Activated CD8-positive, alpha-beta memory T cell treated with anti-CD3 and anti-CD28 coated beads, Interleukin-2, amount 50 U/mL, for 24 hours (primary cell): ENCODE measurements around the gene EPB42.
"Not testable (repeated sequence)": the region's sequence is repeated elsewhere in the genome, so short reads cannot be mapped to it uniquely, and the experiment has no call there.

Source experiments
- DNase-seq: peaks from one replicate; pipeline ENCODE4 v3.0.0-alpha.2; 2020; ENCODE audit errors: extremely low read depth

The EPB42 gene

DNA sequence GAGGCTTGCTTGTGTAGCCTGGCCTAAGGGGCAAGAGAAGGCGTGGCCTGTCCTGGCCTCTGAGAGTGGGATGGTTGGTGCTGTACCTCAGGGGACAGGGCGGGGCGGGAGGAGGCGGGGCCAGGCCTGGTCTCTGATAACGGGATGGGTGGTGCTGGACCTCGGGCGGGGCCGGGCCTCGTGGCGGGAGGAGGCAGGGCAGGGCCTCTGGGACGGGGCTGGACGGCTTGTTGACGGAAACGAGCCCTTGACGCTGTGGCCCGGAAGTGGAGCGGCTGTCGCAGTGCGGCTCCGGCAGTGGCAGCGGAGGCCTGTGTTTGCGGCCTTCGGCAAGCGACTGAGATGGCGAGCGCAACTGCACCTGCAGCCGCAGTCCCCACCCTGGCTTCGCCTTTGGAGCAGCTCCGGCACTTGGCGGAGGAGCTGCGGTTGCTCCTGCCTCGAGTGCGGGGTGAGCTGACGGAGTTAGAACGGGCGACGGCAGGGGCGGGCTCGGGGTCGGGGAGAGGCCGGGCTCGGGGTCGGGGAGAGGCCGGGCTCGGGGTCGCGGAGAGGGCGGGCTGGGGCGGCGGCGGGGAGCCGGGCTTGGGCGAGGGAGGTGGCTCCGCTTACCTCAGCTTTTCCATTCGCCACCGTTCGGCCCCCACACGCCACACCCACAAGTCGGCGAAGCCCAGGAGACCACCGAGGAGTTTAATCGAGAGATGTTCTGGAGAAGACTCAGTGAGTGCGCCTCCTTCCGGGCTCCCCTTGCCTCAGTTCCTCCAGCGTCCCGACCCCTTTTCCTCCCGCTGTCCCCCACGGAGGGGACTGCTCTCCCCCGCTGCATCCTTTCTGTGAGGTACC is 35.4 kb downstream of the EPB42 start, which contains the start of gene CCNDBP1:
Gene CCNDBP1 (plus strand): TSS at position 247 of the 846 bp plus-strand sequence. CDS start 96 bp downstream, at position 343.
- DNase-seq = peak; percentile 78

GRCh38 chr15:43184407-43185124 is 36.3 kb downstream of the EPB42 start:
- no peak for DNase-seq

DNA sequence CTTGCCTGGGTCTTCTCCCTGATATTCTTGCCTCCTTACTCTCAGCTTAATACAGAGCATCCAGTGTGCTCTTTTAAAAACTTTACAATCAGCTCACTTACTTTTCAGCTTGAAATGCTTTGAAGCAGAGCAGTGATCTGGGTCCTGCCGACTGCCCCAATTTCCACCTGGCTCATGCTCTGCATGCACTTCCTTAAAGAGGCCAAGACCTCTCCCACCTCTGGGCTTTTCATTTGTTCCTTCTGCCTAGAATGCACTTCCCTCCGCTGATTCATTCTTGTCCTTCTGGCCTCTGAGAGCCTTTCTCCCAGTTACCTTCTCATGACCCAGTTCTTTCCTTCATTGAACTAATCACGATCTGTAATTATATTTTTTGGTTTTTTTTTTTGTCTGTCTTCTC is 37.5 kb downstream of the EPB42 start:
- DNase-seq = no peak

GRCh38 chr15:43177147-43177546 is 43.7 kb downstream of the EPB42 start:
- DNase-seq = not testable (repeated sequence)

DNA sequence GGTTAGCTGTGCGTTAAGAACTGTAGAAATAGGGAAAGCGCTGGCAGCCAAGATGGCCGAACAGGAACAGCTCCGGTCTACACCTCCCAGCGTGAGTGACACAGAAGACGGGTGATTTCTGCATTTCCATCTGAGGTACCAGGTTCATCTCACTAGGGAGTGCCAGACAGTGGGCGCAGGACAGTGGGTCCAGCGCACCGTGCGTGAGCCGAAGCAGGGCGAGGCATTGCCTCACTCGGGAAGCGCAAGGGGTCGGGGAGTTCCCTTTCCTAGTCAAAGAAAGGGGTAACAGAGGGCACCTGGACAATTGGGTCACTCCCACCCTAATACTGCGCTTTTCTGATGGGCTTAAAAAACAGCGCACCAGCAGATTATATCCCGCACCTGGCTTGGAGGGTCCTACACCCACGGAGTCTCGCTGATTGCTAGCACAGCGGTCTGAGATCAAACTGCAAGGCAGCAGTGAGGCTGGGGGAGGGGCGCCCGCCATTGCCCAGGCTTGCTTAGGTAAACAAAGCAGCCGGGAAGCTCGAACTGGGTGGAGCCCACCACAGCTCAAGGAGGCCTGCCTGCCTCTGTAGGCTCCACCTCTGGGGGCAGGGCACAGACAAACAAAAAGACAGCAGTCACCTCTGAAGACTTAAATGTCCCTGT is 45.0 kb downstream of the EPB42 start:
- not testable (repeated sequence) for DNase-seq

- DNase-seq = no peak
Measured at GRCh38 chr15:43169888-43170287, 50.9 kb downstream of the EPB42 start.

DNA sequence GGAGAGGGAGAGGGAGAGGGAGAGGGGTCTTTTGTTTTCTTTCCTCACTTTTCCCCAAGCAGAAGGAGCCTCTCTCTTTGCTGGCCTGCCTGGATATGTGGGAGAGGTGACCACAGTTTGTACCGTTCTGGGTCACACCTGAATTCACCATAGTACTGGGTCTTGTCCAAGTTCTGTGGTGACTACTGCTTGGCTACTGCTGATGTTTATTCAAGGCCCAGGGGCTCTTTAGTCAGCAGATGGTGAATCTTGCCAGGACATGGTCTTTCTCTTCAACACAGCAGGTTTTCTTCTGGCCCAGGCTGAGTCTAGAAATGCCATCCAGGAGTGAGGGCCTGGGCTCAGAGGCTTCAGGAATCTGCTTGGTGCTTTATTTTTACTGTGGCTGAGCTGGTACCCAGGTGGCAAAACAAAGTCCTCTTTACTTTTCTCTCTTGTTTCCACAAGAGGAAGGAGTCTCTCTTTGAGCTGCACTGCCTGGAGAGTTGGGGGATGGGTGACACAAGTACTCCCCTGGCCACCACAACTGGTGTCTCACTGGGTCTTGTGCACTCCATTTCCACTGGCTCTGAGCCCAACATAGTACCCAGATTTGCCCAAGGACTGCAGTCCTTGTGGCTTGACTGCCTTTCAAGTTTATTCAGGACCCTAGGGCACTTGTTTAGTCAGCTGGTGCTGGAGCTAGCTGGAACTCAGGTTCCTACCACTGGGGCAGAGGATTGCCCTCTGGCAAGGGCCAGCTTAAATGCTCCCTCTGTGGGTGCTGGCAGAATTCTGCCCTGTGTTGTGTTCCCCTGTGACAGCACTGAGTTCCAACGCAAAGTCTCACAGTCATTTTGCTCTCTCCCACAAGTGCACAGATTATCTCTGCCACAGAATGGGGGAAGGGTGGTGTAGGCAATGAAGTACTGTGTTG is 52.4 kb downstream of the EPB42 start:
- no peak for DNase-seq

DNA sequence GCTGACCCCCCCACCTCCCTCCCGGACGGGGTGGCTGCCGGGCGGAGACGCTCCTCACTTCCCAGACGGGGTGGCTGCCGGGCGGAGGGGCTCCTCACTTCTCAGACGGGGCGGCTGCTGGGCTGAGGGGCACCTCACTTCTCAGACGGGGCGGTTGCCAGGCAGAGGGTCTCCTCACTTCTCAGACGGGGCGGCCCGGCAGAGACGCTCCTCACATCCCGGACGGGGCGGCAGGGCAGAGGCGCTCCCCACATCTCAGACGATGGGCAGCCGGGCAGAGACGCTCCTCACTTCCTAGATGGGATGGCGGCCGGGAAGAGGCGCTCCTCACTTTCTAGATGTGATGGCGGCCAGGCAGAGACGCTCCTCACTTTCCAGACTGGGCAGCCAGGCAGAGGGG is 53.6 kb downstream of the EPB42 start:
- not testable (repeated sequence) for DNase-seq

GRCh38 chr15:43165801-43166325 is 55.0 kb downstream of the EPB42 start:
- no peak for DNase-seq

DNA sequence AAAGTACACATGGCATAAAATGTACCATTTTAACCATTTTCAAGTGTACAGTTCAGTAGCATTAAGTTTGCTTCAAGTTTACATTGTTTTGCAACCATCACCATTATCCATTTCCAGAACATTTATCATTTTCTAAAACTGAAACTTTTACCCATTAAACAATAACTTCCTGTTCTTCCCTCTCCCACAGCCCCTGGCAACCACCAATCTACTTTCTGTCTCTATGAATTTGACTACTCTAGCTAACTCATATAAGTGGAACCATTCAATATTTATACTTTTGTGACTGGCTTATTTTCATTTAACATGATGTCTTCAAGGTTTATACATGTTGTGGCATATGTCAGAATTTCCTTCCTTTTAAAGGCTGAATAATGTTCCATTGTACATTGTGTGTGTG is 67.5 kb downstream of the EPB42 start:
- no peak for DNase-seq

DNA sequence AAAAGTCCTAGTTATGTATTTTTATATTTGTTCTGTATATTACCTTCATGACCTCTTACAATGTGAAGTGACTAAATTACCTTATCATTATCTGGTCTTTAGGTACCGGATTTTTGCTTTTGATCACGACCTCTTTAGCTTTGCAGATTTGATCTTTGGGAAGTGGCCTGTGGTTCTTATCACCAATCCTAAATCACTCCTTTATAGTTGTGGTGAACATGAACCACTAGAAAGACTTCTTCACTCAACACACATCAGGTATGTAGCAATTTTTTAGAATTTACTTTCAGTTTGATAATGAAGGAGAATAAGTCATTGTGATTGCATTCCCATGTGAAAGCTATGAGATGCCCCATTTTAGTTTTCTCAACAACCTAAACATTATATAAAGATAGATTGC is 69.1 kb downstream of the EPB42 start:
- no peak for DNase-seq

DNA sequence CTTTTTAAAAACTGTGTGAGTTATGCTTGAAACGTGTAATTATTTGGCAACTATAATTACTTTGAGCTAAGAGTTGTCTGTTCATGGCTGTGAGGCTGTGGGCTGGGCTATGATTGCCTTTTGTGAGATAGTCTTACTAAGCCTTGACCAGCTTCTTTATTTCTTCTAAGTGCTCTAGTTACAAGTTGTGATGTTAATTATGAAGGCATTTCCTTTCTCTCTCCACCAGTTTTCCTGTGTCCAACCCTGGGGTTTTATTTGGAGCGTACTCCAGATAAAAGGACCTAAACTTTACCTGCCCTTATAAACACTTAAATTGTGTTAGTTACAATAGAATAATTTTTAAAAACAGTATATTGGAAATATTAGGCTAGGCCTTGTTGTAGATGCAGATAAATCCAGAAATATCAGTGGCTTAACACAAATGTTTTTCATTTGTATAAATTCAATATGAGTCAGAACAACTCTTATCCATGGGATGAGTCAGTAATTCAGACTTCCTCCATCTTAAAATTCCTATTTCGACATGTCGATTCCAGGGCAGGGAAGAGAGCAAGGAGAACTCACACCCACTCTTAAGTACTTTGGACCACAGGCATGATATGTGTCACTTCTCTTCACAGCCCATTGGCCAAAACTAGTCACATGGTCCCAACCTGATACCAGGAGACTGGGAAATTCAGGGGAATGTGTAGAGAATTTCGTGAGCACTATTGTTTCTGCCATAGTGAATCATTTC is 70.5 kb downstream of the EPB42 start:
- no peak for DNase-seq
